K562 (cell line): ENCODE measurements around the gene NOS2. TPM values are rescaled to one million over a fixed set of nuclear protein-coding genes. Genes with fewer than 3 reads are reported as not detected.

Experiments used
- ATAC-seq: fragments of 200-7000 bp; cut with Tn5 transposase; 3 replicates; pipeline ENCODE4 v1.9.1; 2020; ENCODE audit warnings: moderate library complexity
- BruUV-seq: library from RNA; stranded (reverse); fragments of 400-500 nt; replicated peaks from 2 replicates; lab custom pipeline; 2021; lab: Mats Ljungman, UMichigan
- CTCF ChIA-PET: fragments of 300-600 bp; formaldehyde crosslinking; extraction: SDS; loops from one replicate; lab custom pipeline; 2021; ENCODE audit warnings: low intra/inter-chr PET ratio; lab: Yijun Ruan, JAX
- POLR2A ChIA-PET: fragments of 300-600, 350-650 bp; sonication (Branson Sonifier 250); formaldehyde crosslinking; extraction: SDS; loops from one replicate; lab custom pipeline; 2021; ENCODE audit warnings: antibody characterized with exemption, inconsistent platforms; lab: Yijun Ruan, JAX
- DNase-seq, 4 experiments: peaks; one replicate each; pipeline versions ENCODE4 v3.0.0 to v3.0.0-alpha.2; 2011 to 2018; ENCODE audit warnings: low spot score in 3 of 4, mixed read lengths in 3 of 4; ENCODE audit errors: extremely low read depth in 1 of 4
- FAIRE-seq: peaks from 2 replicates; lab custom pipeline; 2011; peaks lifted over from hg19 to GRCh38; lab: Jason Lieb, UNC
- H2AFZ ChIP-seq: 2 replicates; pipeline ENCODE4 v1.6.0; 2011; ENCODE audit warnings: low read depth, low read length, control low read depth, inconsistent platforms
- H3K27ac ChIP-seq: fragments of 200-600 bp; 3 replicates; pipeline ENCODE4 v1.8.0; 2011; ENCODE audit warnings: low read depth, mild to moderate bottlenecking, control low read depth, inconsistent platforms, low read length, moderate library complexity, mixed read lengths; ENCODE audit errors: extremely low read depth
- H3K27me3 ChIP-seq, 2 experiments: fragments of 300-600 bp in 1 of 2; 2 replicates in 1 of 2; 3 replicates in 1 of 2; pipeline versions ENCODE4 v1.6.0 to v1.8.0; 2011; ENCODE audit warnings: inconsistent platforms in 2 of 2, low read length in 2 of 2, mild to moderate bottlenecking in 1 of 2, mixed read lengths in 1 of 2, moderate library complexity in 1 of 2; ENCODE audit not compliant: control insufficient read depth in 2 of 2, insufficient read depth in 2 of 2
- H3K36me3 ChIP-seq: fragments of 300-600 bp; 3 replicates; pipeline ENCODE4 v1.8.0; 2011; ENCODE audit warnings: mild to moderate bottlenecking, low read length, inconsistent platforms; ENCODE audit not compliant: control insufficient read depth, insufficient read depth
- H3K4me1 ChIP-seq, 2 experiments: fragments of 200-600 bp in 1 of 2; replicated peaks in 1 of 2; 2 replicates in 1 of 2; 3 replicates in 1 of 2; pipeline versions ENCODE4 v1.5.1 to v1.8.0; 2011; ENCODE audit warnings: inconsistent platforms in 2 of 2, low read length in 2 of 2, mild to moderate bottlenecking in 1 of 2, mixed read lengths in 1 of 2, moderate library complexity in 1 of 2; ENCODE audit not compliant: control insufficient read depth in 2 of 2, insufficient read depth in 2 of 2
- H3K4me2 ChIP-seq: 2 replicates; pipeline ENCODE4 v1.6.1; 2011; ENCODE audit warnings: low read length, control low read depth, inconsistent platforms, mixed read lengths; ENCODE audit not compliant: insufficient read depth
- H3K4me3 ChIP-seq: fragments of 200-600 bp; sonication (generic), shearing (Covaris generic); 2 replicates; pipeline ENCODE4 v1.5.1; 2016; ENCODE audit warnings: control low read depth, inconsistent platforms
- H3K79me2 ChIP-seq: fragments of 200-600 bp; 3 replicates; pipeline ENCODE4 v1.8.0; 2011; ENCODE audit warnings: low read length, inconsistent platforms; ENCODE audit not compliant: control insufficient read depth, insufficient read depth
- H3K9ac ChIP-seq, 2 experiments: 2 replicates each; pipeline versions ENCODE4 v1.6.0 to v1.6.1; 2011; ENCODE audit warnings: low read depth in 2 of 2, low read length in 2 of 2, control low read depth in 1 of 2, inconsistent platforms in 1 of 2, mild to moderate bottlenecking in 1 of 2, mixed read lengths in 1 of 2; ENCODE audit not compliant: insufficient read depth in 1 of 2
- H3K9me1 ChIP-seq: one replicate; pipeline ENCODE4 v1.6.0; 2011; ENCODE audit warnings: inconsistent platforms, mild to moderate bottlenecking, low read length, moderate library complexity; ENCODE audit not compliant: control insufficient read depth, insufficient read depth
- H3K9me3 ChIP-seq: replicated peaks from 2 replicates; pipeline ENCODE4 v1.5.1; 2011; ENCODE audit warnings: low read depth, low read length, inconsistent platforms; ENCODE audit not compliant: control insufficient read depth, insufficient read depth
- H4K20me1 ChIP-seq: replicated peaks from 2 replicates; pipeline ENCODE4 v1.6.1; 2011; ENCODE audit warnings: low read length, inconsistent platforms, mixed read lengths; ENCODE audit not compliant: control insufficient read depth, insufficient read depth
- EHMT2 ChIP-seq: fragments of 450-650 bp; IDR thresholded peaks from 2 replicates; pipeline ENCODE4 v1.6.1; 2018; ENCODE audit warnings: antibody characterized with exemption
- HBP1 ChIP-seq: fragments of 450-650 bp; formaldehyde crosslinking; IDR thresholded peaks from 2 replicates; pipeline ENCODE4 v1.4.0; 2022; ENCODE audit warnings: missing genetic modification characterization
- KLF10 ChIP-seq: fragments of 250-450 bp; sonication (Bioruptor Pico); IDR thresholded peaks from 2 replicates; pipeline ENCODE4 v1.6.1; 2021; ENCODE audit warnings: matching md5 sums
- NKRF ChIP-seq: fragments of 450-650 bp; IDR thresholded peaks from 2 replicates; pipeline ENCODE4 v1.6.1; 2016; ENCODE audit warnings: borderline replicate concordance
- PKNOX1 ChIP-seq: fragments of 450-650 bp; IDR thresholded peaks from 2 replicates; pipeline ENCODE4 v1.6.1; 2016
- UBTF ChIP-seq, 2 experiments: IDR thresholded peaks; 2 replicates each; pipeline ENCODE4 v1.6.1; 2012; ENCODE audit warnings: improper control_type of control experiment in 2 of 2, low read depth in 2 of 2, low read length in 2 of 2, borderline replicate concordance in 1 of 2
- ZBTB7A ChIP-seq: IDR thresholded peaks from 2 replicates; pipeline ENCODE4 v1.6.1; 2011; ENCODE audit warnings: low read depth, mild to moderate bottlenecking, low read length, moderate library complexity, borderline replicate concordance; ENCODE audit not compliant: control insufficient read depth
- WGBS: fragments of 100-300 bp; shearing (Covaris generic); methylation state at CpG from one replicate; pipeline ENCODE4 v1.1.6; 2016; ENCODE audit warnings: low coverage, mixed read lengths; ENCODE audit not compliant: insufficient coverage; ENCODE audit errors: missing lambda C conversion rate; 5-methylcytosine and 5-hydroxymethylcytosine counted together
- in situ Hi-C: fragments of 300-500 bp; cut with MboI; formaldehyde crosslinking; loops from 4 replicates; pipeline ENCODE4 v1.15.0; 2018; ENCODE audit warnings: inconsistent platforms, mixed read lengths
- intact Hi-C: fragments of 100-400 bp; cut with micrococcal nuclease; formaldehyde crosslinking; loops from 2 replicates; pipeline ENCODE4 v1.14.2; 2022
- polyA plus RNA-seq, 8 experiments: library from polyadenylated mRNA; depleted of rRNA in 4 of 8; stranded (reverse) in 5 of 8; unstranded in 3 of 8; fragments of >200 nt; fragmentation: Nextera tagmentation in 2 of 8; fragmentation: Illumina TruSeq in 1 of 8; extraction: Ambion mirVana in 2 of 8; extraction: Trizol in 1 of 8; gene quantifications; 2 replicates each; pipeline versions ENCODE4 v1.2.1 to v1.2.3, GENCODE V29; 2011 to 2014; ENCODE audit warnings: inconsistent platforms in 1 of 8, missing spikeins in 1 of 8
- total RNA-seq, 7 experiments: library from RNA; depleted of rRNA in 6 of 7; stranded (reverse); fragments of >200 nt in 6 of 7; fragmentation: Illumina TruSeq in 2 of 7; extraction: Trizol in 2 of 7; gene quantifications; 2 replicates each; pipeline versions ENCODE4 v1.2.1 to v1.2.3, GENCODE V29; 2011 to 2021; ENCODE audit warnings: low replicate concordance in 1 of 7

NOS2 gene
- total and polyA plus RNA-seq, 9 of the 15 experiments (the other 6 are each of a cell fraction or from before 2014, with no cell fraction given) = not detected

GRCh38 chr17:27798376-27798775, 2.0 kb downstream of the NOS2 start:
- ATAC-seq = no peak
- Histone ChIP-seq H3K27me3 (peaks cover 21 to 52% of the 10 kb centered on the region in 2 experiments; a peak in 4 of 5 replicates), H3K4me1 (peaks cover 0 to 5% of the 10 kb centered on the region in 2 experiments; a peak in 2 of 5 replicates), H3K9me1 (no peaks in the 10 kb centered on the region), H3K9ac (no peak overlapping the region), H3K27ac (no peak overlapping the region), H2AFZ (no peak overlapping the region), H3K9me3 (no peaks in the 10 kb centered on the region), H4K20me1 (peaks cover 5% of the 10 kb centered on the region), H3K36me3 (no peaks in the 10 kb centered on the region), H3K4me2 (no peak overlapping the region), H3K4me3 (no peak overlapping the region), H3K79me2 (no peaks in the 10 kb centered on the region)
- no peak for FAIRE-seq
- no peak for DNase-seq
- POLR2A ChIA-PET = no interaction called here
- WGBS = 2% methylated on average over 7 of the region's 8 CpGs
- in situ Hi-C loops (no loop called here), intact Hi-C loops (no loop called here)
- CTCF ChIA-PET = no interaction called here
- no peak for TF ChIP-seq NKRF
- TF ChIP-seq PKNOX1 = no peak
- TF ChIP-seq HBP1 (CRISPR knock-in tag) = no peak
- no peak for TF ChIP-seq EHMT2
- no peak for TF ChIP-seq KLF10 (CRISPR knock-in tag)
- TF ChIP-seq UBTF (IDR thresholded peaks at IDR 0.05; ENCODE audit: borderline replicate concordance in 1 of 2, low read depth in 2 of 2, low read length in 2 of 2) = no peak
- no peak for TF ChIP-seq ZBTB7A
- BruUV-seq = no TSS peak
